CD14-positive monocyte (primary cell): ENCODE measurements around the gene COL19A1. TPM values are rescaled to one million over a fixed set of nuclear protein-coding genes. Genes with fewer than 3 reads are reported as not detected.

Experiments
- DNase-seq, 3 donors: peaks; one replicate each; pipeline ENCODE4 v3.0.0-alpha.2; 2011 to 2022
- H2AFZ ChIP-seq: 2 replicates; pipeline ENCODE4 v1.6.0; 2012; ENCODE audit warnings: mild to moderate bottlenecking, low read depth, low read length, inconsistent platforms; ENCODE audit not compliant: insufficient read depth, poor library complexity, severe bottlenecking
- H3K27ac ChIP-seq, 2 donors: 1 replicate in 1 of 2; 2 replicates in 1 of 2; pipeline ENCODE4 v1.5.1; 2012 to 2013; ENCODE audit warnings: low read length in 2 of 2, control low read depth in 1 of 2, inconsistent platforms in 1 of 2, low read depth in 1 of 2, mild to moderate bottlenecking in 1 of 2
- H3K27me3 ChIP-seq, 2 donors: one replicate each; pipeline versions ENCODE4 v1.6.0 to v1.6.1; 2011 to 2013; ENCODE audit warnings: low read length in 2 of 2; ENCODE audit not compliant: control insufficient read depth in 2 of 2, insufficient read depth in 2 of 2
- H3K36me3 ChIP-seq, 2 donors: replicated peaks in 1 of 2; 1 replicate in 1 of 2; 2 replicates in 1 of 2; pipeline versions ENCODE4 v1.5.1 to v1.6.1; 2012 to 2013; ENCODE audit warnings: low read length in 2 of 2, control low read depth in 1 of 2, inconsistent platforms in 1 of 2, mild to moderate bottlenecking in 1 of 2; ENCODE audit not compliant: insufficient read depth in 2 of 2, control insufficient read depth in 1 of 2
- H3K4me1 ChIP-seq, 2 donors: 1 replicate in 1 of 2; 2 replicates in 1 of 2; pipeline versions ENCODE4 v1.5.1 to v1.6.1; 2012 to 2013; ENCODE audit warnings: low read length in 2 of 2, control low read depth in 1 of 2, inconsistent platforms in 1 of 2, mild to moderate bottlenecking in 1 of 2, moderate library complexity in 1 of 2; ENCODE audit not compliant: insufficient read depth in 2 of 2, control insufficient read depth in 1 of 2
- H3K4me2 ChIP-seq: replicated peaks from 2 replicates; pipeline ENCODE3; 2012; ENCODE audit warnings: low read length, moderate library complexity, mild to moderate bottlenecking; ENCODE audit not compliant: poor library complexity, severe bottlenecking; ENCODE audit errors: extremely low read depth
- H3K4me3 ChIP-seq, 3 experiments: fragments of 200-600 bp in 1 of 3; sonication (generic) in 1 of 3; replicated peaks in 1 of 3; 1 replicate in 2 of 3; 2 replicates in 1 of 3; pipeline ENCODE4 v1.5.1; 2011 to 2013; ENCODE audit warnings: low read length in 3 of 3, mild to moderate bottlenecking in 3 of 3, control low read depth in 2 of 3, low read depth in 2 of 3, inconsistent platforms in 1 of 3, moderate library complexity in 1 of 3
- H3K79me2 ChIP-seq: 2 replicates; pipeline ENCODE4 v1.6.0; 2012; ENCODE audit warnings: mild to moderate bottlenecking, control low read depth, inconsistent platforms, low read length, moderate library complexity; ENCODE audit not compliant: insufficient read depth
- H3K9ac ChIP-seq: 2 replicates; pipeline ENCODE4 v1.6.0; 2017; ENCODE audit warnings: low read length, mild to moderate bottlenecking; ENCODE audit not compliant: insufficient read depth, poor library complexity, severe bottlenecking
- H3K9me3 ChIP-seq, 2 donors: replicated peaks in 1 of 2; 1 replicate in 1 of 2; 2 replicates in 1 of 2; pipeline versions ENCODE4 v1.5.1 to v1.6.1; 2012 to 2013; ENCODE audit warnings: low read length in 2 of 2, control low read depth in 1 of 2; ENCODE audit not compliant: control insufficient read depth in 1 of 2, insufficient read depth in 1 of 2
- H4K20me1 ChIP-seq: 2 replicates; pipeline ENCODE4 v1.6.0; 2012; ENCODE audit warnings: mild to moderate bottlenecking, low read length, control low read depth, moderate library complexity; ENCODE audit not compliant: insufficient read depth
- H3K27ac Mint-ChIP-seq, 7 donors: one replicate each; pipeline ENCODE4 v1.8.0; 2020; ENCODE audit warnings: mild to moderate bottlenecking in 7 of 7, mixed read lengths in 7 of 7, moderate library complexity in 6 of 7, inconsistent platforms in 2 of 7
- H3K27me3 Mint-ChIP-seq, 3 donors: one replicate each; pipeline ENCODE4 v1.8.0; 2021 to 2022; ENCODE audit warnings: low read depth in 3 of 3, mild to moderate bottlenecking in 3 of 3, mixed read lengths in 3 of 3, moderate library complexity in 3 of 3, inconsistent platforms in 1 of 3
- H3K36me3 Mint-ChIP-seq, 2 donors: one replicate each; pipeline ENCODE4 v1.8.0; 2020; ENCODE audit warnings: mixed read lengths in 2 of 2, inconsistent platforms in 1 of 2, mild to moderate bottlenecking in 1 of 2
- H3K4me1 Mint-ChIP-seq: one replicate; pipeline ENCODE4 v1.8.0; 2020; ENCODE audit warnings: mild to moderate bottlenecking, mixed read lengths
- H3K4me3 Mint-ChIP-seq, 2 donors: one replicate each; pipeline ENCODE4 v1.8.0; 2020; ENCODE audit warnings: mild to moderate bottlenecking in 2 of 2, mixed read lengths in 2 of 2, moderate library complexity in 1 of 2
- H3K9me3 Mint-ChIP-seq, 7 donors: one replicate each; pipeline ENCODE4 v1.8.0; 2020 to 2022; ENCODE audit warnings: mixed read lengths in 7 of 7, mild to moderate bottlenecking in 6 of 7, moderate library complexity in 6 of 7, inconsistent platforms in 2 of 7
- WGBS: methylation state at CpG from one replicate; pipeline ENCODE4 v1.1.5; 2013; ENCODE audit warnings: missing lambda C conversion rate; ENCODE audit not compliant: insufficient coverage; 5-methylcytosine and 5-hydroxymethylcytosine counted together
- intact Hi-C, 2 donors: fragments of 100-400 bp; cut with micrococcal nuclease; formaldehyde crosslinking; loops; one replicate each; pipeline versions ENCODE4 v1.15.0 to v1.15.1; 2023
- polyA plus RNA-seq, 3 donors: library from polyadenylated mRNA; depleted of rRNA in 1 of 3; unstranded in 2 of 3; stranded (reverse) in 1 of 3; fragments of 300-500 nt in 2 of 3; fragments of >200 nt in 1 of 3; fragmentation: Illumina TruSeq in 2 of 3; gene quantifications; 1 replicate in 2 of 3; 2 replicates in 1 of 3; pipeline ENCODE4 v1.2.3, GENCODE V29; 2012 to 2021
- TF ChIP-seq, protein P1 (sequence below): fragments of 200-600 bp; IDR thresholded peaks from one replicate; pipeline ENCODE4 v1.8.0; 2022; ENCODE audit warnings: antibody characterized with exemption, mild to moderate bottlenecking

The COL19A1 gene
- polyA plus RNA-seq, 3 donors, result not detected

GRCh38 chr6:69988458-69989126 is 122.2 kb downstream of the COL19A1 start:
- Histone ChIP-seq H4K20me1 (no peaks in the 10 kb centered on the region), H2AFZ (no peak overlapping the region), H3K36me3 (no peaks in the 10 kb centered on the region), H3K27ac (no peak overlapping the region), H3K9me3 (no peaks in the 10 kb centered on the region), H3K4me1 (no peaks in the 10 kb centered on the region), H3K79me2 (no peaks in the 10 kb centered on the region), H3K4me3 (no peak overlapping the region), H3K4me2 (no peak overlapping the region), H3K9ac (no peak overlapping the region), H3K27me3 (no peaks in the 10 kb centered on the region)
- Mint-ChIP-seq H3K9me3 (peaks cover 0 to 3% (median 0%) of the 10 kb centered on the region in 7 donors), H3K27me3 (peaks cover 0 to 1% (median 0%) of the 10 kb centered on the region in 3 donors), H3K4me3 (no peak overlapping the region), H3K36me3 (no peaks in the 10 kb centered on the region), H3K4me1 (no peaks in the 10 kb centered on the region), H3K27ac (no peak overlapping the region)
- TF ChIP-seq, protein P1, sequence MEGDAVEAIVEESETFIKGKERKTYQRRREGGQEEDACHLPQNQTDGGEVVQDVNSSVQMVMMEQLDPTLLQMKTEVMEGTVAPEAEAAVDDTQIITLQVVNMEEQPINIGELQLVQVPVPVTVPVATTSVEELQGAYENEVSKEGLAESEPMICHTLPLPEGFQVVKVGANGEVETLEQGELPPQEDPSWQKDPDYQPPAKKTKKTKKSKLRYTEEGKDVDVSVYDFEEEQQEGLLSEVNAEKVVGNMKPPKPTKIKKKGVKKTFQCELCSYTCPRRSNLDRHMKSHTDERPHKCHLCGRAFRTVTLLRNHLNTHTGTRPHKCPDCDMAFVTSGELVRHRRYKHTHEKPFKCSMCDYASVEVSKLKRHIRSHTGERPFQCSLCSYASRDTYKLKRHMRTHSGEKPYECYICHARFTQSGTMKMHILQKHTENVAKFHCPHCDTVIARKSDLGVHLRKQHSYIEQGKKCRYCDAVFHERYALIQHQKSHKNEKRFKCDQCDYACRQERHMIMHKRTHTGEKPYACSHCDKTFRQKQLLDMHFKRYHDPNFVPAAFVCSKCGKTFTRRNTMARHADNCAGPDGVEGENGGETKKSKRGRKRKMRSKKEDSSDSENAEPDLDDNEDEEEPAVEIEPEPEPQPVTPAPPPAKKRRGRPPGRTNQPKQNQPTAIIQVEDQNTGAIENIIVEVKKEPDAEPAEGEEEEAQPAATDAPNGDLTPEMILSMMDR, result no peak
- no CpG with 5 or more reads among the region's 5 CpGs for WGBS
- intact Hi-C loops, result no loop called here
- no peak for DNase-seq

- H3K4me1 ChIP-seq, result no peaks in the 10 kb centered on the region
- no peak for DNase-seq
- no peaks in the 10 kb centered on the region for H3K79me2 ChIP-seq
- Mint-ChIP-seq H3K27me3 (peaks cover 0 to 1% (median 0%) of the 10 kb centered on the region in 3 donors), H3K4me1 (no peaks in the 10 kb centered on the region), H3K36me3 (no peaks in the 10 kb centered on the region), H3K4me3 (no peak overlapping the region), H3K9me3 (peaks cover 0 to 6% (median 2%) of the 10 kb centered on the region in 7 donors), H3K27ac (no peak overlapping the region)
- no peak overlapping the region for H3K27ac ChIP-seq
- TF ChIP-seq, protein P1, result no peak
- no peaks in the 10 kb centered on the region for H3K9me3 ChIP-seq
- no peaks in the 10 kb centered on the region for H3K27me3 ChIP-seq
- no peak overlapping the region for H2AFZ ChIP-seq
- H3K4me3 ChIP-seq, result no peak overlapping the region
- no peaks in the 10 kb centered on the region for H4K20me1 ChIP-seq
- no peak overlapping the region for H3K9ac ChIP-seq
- WGBS, result no CpG with 5 or more reads among the region's 2 CpGs
- no peaks in the 10 kb centered on the region for H3K36me3 ChIP-seq
- intact Hi-C loops, result loop anchor here in 1 of 2 donors (2.0 kb wide), 1 partner anchor 35 kb away; no protein-coding TSS in a partner anchor
- H3K4me2 ChIP-seq, result no peak overlapping the region
These were observed 127.9 kb downstream of the COL19A1 start for GRCh38 chr6:69994251-69994650.
